Fibroblast of pulmonary artery (primary cell): ENCODE results near the gene USP14.

Experiments used
- DNase-seq: peaks from one replicate; pipeline ENCODE4 v3.0.0-alpha.2; 2010; ENCODE audit warnings: low read depth
- H3K4me3 ChIP-seq: replicated peaks from 2 replicates; pipeline ENCODE4 v1.5.1; 2011; ENCODE audit warnings: low read depth, mild to moderate bottlenecking, control low read depth, low read length, moderate library complexity
- TF ChIP-seq, protein P1 (sequence below): IDR thresholded peaks from 2 replicates; pipeline ENCODE4 v1.5.1; 2011; ENCODE audit warnings: mild to moderate bottlenecking, control low read depth, low read length, inconsistent platforms; ENCODE audit errors: missing control alignments

The USP14 gene

DNA sequence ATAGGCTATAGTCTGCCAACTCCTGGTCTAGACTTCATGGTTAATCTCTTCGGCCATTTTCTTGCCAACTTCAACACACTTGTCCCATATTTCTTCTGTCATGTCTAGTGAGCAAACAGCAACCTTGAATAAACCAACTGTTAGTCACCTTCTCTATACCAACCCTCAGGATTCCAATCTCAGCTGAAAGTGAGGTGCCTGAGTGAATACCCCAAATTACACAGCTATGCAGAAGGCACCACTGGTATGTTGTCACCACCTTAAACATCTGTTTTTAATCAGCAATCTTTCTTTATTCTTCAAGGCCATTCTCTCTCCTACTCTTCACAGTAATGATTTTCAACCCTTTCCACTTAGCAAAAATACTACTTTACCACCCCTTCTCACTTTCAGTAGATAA, 70.2 kb downstream of the USP14 start:
- no peak for DNase-seq
- H3K4me3 ChIP-seq, result no peak overlapping the region
- TF ChIP-seq, protein P1, sequence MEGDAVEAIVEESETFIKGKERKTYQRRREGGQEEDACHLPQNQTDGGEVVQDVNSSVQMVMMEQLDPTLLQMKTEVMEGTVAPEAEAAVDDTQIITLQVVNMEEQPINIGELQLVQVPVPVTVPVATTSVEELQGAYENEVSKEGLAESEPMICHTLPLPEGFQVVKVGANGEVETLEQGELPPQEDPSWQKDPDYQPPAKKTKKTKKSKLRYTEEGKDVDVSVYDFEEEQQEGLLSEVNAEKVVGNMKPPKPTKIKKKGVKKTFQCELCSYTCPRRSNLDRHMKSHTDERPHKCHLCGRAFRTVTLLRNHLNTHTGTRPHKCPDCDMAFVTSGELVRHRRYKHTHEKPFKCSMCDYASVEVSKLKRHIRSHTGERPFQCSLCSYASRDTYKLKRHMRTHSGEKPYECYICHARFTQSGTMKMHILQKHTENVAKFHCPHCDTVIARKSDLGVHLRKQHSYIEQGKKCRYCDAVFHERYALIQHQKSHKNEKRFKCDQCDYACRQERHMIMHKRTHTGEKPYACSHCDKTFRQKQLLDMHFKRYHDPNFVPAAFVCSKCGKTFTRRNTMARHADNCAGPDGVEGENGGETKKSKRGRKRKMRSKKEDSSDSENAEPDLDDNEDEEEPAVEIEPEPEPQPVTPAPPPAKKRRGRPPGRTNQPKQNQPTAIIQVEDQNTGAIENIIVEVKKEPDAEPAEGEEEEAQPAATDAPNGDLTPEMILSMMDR, result no peak

DNA sequence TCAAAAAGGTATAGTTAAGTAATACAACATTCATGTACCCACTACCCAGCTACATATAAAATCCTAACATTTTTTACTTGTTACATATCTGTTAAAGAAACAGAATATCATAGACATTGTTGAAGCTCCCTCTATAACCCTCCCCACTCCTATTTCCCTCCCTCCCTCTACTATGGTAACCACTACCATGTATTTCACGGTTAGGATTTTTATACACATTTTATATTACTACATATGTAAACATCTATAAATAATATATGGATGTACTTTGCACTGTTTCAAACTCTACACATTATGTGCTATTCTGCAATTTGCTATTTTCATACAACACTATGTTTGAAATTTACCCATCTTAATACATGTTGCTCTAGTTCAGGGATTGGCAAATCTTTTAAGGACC, 73.2 kb downstream of the USP14 start:
- TF ChIP-seq, protein P1, result no peak
- no peak overlapping the region for H3K4me3 ChIP-seq
- DNase-seq, result no peak

DNA sequence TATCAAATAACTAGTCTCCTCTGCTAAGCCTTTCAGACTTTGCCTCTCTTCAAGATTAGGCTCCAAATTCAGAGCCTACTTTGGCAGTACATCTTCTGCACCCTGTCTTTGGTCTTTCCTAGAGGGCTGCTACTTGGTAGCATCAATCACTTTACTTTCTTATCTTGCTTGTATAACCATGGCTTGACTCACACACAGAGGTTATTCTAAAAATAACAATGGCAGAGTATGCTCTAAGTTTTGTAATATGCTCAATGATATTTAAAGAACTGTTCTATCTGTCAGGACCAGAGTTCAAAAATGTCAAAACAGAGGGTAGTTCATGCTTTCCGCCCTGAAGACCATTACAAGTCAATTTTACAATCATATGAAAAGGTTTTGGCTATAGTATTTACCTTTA, 81.8 kb downstream of the USP14 start:
- no peak overlapping the region for H3K4me3 ChIP-seq
- TF ChIP-seq, protein P1, result no peak
- DNase-seq, result peak; percentile 6

DNA sequence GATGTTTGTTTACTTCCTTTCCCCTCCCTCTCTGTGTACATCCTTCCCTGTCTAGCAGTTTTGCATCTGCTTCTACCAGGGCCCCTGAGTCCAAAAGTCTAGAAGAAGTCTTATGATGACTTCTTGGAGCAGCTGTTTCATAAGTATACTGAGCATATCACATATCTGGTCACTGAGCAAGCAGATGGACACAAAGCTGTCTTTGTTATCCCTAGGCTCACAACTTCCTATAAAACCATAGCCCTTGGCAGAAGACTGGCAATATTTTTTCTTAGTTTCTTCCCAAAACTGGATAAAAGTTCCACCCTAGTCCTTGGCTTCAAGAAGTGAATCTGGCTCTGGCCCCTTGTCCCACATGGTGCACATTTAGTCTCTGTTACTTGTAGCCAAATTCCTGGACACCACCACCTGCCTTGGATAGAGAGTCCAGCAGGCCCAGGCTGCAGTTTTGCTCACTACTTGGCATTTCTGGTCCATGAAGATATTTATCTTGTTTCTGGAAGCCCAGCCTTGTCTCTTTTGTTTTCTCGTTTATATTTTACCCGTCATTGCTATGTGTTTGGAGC, 87.0 kb downstream of the USP14 start:
- DNase-seq, result no peak
- no peak overlapping the region for H3K4me3 ChIP-seq
- TF ChIP-seq, protein P1, result no peak

DNA sequence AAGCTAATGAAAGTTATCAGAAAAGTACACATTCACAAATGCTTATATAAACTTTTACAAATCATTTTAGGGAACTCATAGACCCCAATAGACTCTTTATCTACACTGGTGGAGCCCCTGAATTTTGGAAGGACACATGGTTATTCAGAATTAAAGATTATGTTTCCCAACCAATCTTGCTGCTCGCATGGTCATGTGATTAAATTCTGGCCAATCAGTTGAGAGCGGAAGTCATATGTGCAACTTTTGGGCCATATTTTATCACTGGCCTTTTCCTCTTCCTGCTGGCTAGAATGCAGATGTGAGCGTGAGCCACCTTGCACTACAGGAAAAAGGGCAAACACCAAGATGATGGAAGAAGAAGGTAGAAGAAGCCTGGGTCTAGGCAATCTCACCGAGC, 89.7 kb downstream of the USP14 start:
- no peak overlapping the region for H3K4me3 ChIP-seq
- TF ChIP-seq, protein P1, result no peak
- DNase-seq, result no peak

DNA sequence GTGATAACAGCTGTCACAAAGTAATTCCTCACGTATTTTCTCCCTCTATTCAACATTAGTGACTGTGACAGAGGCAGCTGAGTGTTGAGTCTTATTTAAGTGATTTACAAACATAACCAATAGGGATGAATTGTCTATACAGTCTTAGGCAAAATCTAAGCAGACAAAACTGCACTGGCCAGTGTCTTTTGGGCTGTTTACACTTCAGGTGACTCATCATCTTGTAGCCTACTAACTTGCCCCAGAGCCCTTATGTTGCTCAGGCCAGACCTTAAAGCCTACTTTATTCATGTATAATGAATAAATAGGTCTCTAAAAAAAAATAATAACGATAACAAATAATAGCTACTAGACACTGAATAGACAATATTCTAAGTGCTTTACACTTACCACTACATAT, 92.3 kb downstream of the USP14 start:
- TF ChIP-seq, protein P1, result no peak
- no peak overlapping the region for H3K4me3 ChIP-seq
- peak; percentile 3 for DNase-seq

DNA sequence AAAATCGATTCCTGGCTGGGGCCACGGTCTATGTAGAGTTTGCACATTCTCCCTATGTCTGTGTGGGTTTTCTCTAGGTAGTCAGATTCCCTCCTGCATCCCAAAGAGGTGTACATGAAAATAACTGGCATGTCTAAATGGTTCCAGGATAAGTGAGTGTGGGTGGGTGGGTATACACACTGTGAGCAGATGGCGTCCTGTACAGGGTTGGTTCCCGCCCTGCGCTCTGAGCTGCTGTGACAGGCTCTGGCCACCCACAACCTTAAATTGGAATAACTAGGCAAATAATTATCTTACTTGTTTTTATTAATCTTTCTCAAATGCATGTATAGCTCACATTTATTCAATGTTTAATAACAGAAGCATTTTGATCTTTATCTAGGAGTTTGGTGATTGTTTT, 93.2 kb downstream of the USP14 start:
- no peak for DNase-seq
- TF ChIP-seq, protein P1, result no peak
- H3K4me3 ChIP-seq, result no peak overlapping the region
